AG09309 (cell line): ENCODE results near the gene AKIRIN1.
"Not testable (repeated sequence)": the region's sequence is repeated elsewhere in the genome, so short reads cannot be mapped to it uniquely, and the experiment has no call there.

Source experiments
- DNase-seq: peaks from one replicate; pipeline ENCODE4 v3.0.0-alpha.2; 2010; ENCODE audit warnings: low read depth
- H3K4me3 ChIP-seq: 2 replicates; pipeline ENCODE4 v1.5.1; 2011; ENCODE audit warnings: mild to moderate bottlenecking, low read depth, low read length, moderate library complexity; ENCODE audit not compliant: control insufficient read depth
- CTCF ChIP-seq: IDR thresholded peaks from 2 replicates; pipeline ENCODE4 v1.5.1; 2011; ENCODE audit warnings: mild to moderate bottlenecking, low read depth, low read length, inconsistent platforms; ENCODE audit not compliant: insufficient read depth, control insufficient read depth; ENCODE audit errors: missing control alignments

Gene AKIRIN1

GRCh38 chr1:38958967-38959366, 32.1 kb upstream of the AKIRIN1 start:
- H3K4me3 ChIP-seq, result no peak overlapping the region
- TF ChIP-seq CTCF, result no peak
- DNase-seq, result no peak

GRCh38 chr1:38962113-38962512, 29.0 kb upstream of the AKIRIN1 start:
- no peak for TF ChIP-seq CTCF
- no peak overlapping the region for H3K4me3 ChIP-seq
- DNase-seq, result peak; percentile 38

- DNase-seq, result no peak
- no peak overlapping the region for H3K4me3 ChIP-seq
- no peak for TF ChIP-seq CTCF
Observed at GRCh38 chr1:38962560-38962959, 28.5 kb upstream of the AKIRIN1 start.

GRCh38 chr1:38964140-38964548, 26.9 kb upstream of the AKIRIN1 start:
- no peak for DNase-seq
- H3K4me3 ChIP-seq, result no peak overlapping the region

GRCh38 chr1:38973145-38973544, 17.9 kb upstream of the AKIRIN1 start:
- DNase-seq, H3K4me3 ChIP-seq: not testable (repeated sequence)

More at GRCh38 chr1:38964140-38964548, 26.9 kb upstream of the AKIRIN1 start:
- no peak for TF ChIP-seq CTCF

- no peak overlapping the region for H3K4me3 ChIP-seq
- no peak for TF ChIP-seq CTCF
- no peak for DNase-seq
Observed at GRCh38 chr1:38973659-38974437, 17.2 kb upstream of the AKIRIN1 start.

- not testable (repeated sequence) for H3K4me3 ChIP-seq, DNase-seq
Observed at GRCh38 chr1:38977399-38978244, 13.5 kb upstream of the AKIRIN1 start.

GRCh38 chr1:38978245-38978542, 12.9 kb upstream of the AKIRIN1 start:
- DNase-seq, H3K4me3 ChIP-seq: not testable (repeated sequence)

- not testable (repeated sequence) for H3K4me3 ChIP-seq, DNase-seq
Observed at GRCh38 chr1:38979380-38979779, 11.7 kb upstream of the AKIRIN1 start.
